Fibroblast of skin of abdomen (primary cell): ENCODE results near the gene PSAP.

Experiments used
- DNase-seq: peaks from one replicate; pipeline ENCODE4 v3.0.0-alpha.2; 2013

The PSAP gene

DNA sequence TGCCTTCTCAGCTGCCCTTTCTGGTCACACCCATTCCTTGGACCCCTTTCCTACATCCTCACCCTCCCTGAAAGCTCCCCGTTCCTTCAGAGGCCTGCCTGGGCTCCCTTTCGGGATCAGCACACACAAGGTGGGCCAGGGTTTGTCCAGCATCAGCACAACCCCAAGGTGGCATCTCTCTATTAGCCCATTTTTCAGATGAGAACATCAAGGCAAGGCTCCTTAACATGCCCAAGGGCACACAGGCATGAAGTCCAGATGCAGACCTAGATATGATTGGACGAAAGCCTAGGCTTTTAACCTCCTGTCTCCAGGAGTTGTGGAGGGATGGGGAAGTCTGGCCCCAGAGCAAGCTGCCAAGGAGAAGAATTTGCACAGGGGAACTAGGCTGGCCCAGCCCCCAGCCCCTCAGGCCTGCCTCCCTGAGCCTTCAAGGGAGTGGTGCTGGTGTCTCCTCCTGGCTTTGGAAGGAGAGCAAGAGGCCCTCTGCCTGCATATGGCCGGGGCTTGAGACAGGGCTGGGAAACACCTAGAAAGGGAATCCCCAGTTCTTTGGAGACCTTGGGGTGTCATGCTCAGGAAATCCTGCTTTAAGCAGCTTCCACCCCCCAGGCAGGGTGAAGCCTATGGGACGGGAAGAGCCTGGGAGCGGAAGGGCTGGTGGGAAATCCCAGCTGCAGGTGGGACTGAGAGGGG is 68.7 kb downstream of the PSAP start:
- DNase-seq = no peak

DNA sequence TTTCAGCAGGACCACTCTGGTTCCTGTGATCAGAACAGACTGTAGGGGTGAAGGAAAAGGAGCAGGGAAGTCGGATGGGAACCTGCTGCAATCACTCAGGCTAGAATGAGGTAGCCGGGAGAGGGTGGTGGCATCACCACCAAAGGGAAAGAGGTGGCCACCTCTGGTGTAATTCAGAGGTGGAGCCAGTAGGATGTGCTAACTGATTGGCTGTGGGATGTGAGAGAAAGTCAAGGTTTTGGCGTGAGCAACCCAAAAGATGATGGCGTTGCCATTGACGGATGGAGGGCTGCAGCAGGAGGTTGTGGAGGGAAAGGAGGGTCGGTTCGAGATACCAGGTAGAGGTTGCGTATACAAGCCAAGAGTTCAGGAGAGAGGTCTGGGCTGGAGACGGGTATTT is 70.3 kb downstream of the PSAP start:
- no peak for DNase-seq

DNA sequence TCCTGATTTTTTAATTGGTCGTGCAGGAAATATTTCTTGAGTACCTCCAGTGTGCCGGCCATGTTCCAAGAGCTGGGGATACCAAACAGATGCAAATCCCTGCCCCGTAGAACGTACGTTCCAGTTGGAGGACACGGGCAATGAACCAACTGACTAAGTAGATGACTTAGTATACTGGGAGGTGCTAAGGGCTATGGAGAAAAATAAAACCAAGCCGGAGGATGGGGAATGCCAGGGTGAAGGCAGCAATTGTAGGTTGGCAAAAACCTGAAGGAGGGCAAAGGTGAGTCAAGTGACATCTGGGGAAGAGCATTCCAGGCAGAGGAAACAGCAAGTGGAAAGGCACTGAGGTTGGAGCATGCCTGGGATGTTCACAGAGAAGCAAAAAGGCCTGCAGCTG is 70.9 kb downstream of the PSAP start:
- no peak for DNase-seq

DNA sequence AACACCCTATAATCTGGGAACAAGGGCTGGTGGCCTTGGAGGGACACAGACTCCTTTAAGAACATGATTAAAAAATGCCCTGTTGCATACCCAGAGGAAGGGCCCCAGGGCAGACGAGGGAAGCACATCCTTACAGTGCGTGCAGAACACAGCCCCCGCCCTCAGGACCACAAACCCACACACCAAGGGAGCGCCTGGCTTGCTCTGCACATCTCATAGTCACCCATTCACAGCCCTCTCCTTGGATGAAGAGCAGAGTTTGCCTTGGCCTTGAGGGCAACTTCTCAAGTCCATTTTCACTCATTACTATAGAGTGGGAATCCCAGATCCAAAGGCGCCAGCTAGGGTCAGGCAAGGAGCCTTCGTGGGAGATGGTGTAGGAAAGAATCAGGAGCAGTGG is 71.4 kb downstream of the PSAP start:
- DNase-seq = no peak

DNA sequence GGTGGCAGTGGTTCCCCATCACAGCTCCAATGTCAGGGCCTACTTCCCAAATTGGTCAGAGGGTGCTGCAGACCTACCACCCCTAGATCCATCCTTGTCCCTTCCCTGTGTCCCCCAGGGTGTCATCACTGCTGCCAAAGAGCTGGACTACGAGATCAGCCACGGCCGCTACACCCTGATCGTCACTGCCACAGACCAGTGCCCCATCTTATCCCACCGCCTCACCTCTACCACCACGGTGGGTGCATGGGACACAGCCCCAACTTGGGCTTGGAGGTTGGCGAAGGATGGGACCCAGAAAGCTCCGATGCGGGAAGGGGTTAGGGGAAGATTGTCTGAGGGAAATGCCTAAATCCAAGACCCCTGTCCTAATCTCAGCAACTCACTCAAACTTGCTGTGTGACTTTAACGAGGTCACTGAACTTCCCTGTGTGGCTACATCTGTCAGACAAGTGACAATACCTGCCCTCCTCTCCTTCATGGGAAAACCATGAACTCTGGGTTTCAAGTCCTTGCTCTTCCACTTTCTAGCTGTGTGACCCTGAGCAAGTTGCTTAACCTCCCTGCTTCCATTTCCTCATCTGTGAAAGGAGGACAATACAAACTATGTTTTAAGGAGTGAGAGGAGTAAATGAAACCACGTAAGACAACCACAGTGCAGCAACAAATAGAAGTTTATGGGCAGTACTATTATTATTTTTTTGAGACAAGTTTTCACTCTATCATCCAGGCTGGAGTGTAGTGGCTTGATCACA is 72.8 kb downstream of the PSAP start:
- DNase-seq = no peak

DNA sequence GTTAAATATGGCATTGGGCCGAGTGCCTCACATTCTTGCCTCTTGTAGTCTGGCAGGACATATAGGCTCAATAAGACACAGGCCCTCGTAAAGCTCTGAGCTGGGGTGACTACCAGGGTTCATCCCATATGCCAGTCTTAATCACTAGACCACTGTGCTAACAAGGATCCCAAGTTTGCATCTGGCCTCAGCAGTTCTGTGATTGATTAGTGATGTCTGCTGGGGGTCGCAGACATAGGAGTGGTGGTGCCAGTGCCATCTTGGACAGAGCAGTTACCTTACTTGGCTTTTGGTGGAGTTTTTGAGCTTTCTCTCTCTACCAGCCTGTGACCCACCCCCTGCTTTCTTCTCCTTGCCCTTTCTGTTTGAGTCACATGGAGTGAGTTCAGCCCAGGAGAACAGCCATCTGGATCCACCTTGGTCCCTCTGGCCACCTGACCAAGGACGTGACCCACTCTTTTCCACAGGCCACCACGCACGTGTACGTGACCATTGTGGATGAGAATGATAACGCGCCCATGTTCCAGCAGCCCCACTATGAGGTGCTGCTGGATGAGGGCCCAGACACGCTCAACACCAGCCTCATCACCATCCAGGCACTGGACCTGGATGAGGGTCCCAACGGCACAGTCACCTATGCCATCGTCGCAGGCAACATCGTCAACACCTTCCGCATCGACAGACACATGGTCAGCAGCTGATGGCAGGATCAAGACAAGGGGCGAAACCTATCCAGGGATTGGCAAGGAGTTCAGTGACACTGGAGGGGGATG is 73.7 kb downstream of the PSAP start:
- DNase-seq = no peak

DNA sequence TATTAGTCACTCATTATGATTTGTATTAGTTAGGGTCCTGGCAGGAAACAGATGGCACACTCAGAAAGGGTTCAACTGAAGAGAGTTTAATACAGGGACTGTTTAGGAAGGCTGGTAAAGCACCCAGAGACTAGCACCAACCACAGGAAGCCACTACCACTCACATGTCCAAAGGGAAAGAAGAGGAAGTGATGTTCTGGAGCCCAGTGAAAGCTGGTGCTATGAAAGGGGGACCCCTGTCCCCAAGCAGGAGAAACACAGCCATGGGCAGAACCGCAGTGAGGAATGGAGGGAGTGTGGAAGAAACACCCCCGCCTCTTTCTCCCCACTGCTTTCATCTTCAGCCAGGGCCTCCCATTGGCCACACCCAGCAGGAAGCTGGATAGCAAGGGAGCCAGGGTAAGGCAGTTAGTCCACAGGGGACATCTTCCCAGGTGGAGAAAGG is 74.5 kb downstream of the PSAP start:
- no peak for DNase-seq

DNA sequence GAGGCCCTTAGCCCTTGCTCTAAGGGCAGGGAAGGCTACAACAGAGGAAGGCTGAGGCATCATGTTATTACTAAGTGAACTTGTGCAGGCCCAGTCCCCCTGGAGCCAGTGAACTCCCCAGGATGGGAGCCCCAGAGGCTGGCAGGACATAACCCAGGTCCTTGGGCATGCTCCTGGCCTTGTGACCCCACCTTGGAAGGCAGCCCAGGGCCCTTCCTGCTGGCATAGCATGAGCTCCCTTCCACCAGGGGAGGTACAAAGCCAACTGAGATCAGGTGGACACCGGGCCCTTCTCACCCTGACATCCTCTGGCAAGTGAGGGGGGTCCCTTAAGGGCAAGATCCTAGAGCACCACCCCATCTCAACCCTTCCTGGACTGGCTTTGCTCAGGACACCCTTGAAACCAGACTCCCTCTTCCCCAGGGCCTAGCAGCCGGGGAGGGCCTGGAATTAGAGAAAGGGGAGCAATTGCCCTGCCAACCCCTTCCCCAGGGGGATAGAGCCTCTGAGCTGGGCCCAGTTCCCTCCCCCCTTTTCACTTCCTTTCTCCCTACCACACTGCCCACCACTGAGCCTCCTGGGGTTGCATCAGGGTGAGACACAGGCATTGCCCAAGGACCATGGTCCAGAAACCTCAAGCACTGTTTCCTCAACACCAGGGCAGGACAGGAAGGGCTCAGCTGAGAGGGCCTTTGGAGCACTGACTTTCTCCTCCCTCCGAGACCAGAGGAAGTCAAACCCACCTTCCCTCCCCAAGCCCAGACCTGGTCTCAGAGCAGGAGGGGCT is 75.9 kb downstream of the PSAP start:
- no peak for DNase-seq

DNA sequence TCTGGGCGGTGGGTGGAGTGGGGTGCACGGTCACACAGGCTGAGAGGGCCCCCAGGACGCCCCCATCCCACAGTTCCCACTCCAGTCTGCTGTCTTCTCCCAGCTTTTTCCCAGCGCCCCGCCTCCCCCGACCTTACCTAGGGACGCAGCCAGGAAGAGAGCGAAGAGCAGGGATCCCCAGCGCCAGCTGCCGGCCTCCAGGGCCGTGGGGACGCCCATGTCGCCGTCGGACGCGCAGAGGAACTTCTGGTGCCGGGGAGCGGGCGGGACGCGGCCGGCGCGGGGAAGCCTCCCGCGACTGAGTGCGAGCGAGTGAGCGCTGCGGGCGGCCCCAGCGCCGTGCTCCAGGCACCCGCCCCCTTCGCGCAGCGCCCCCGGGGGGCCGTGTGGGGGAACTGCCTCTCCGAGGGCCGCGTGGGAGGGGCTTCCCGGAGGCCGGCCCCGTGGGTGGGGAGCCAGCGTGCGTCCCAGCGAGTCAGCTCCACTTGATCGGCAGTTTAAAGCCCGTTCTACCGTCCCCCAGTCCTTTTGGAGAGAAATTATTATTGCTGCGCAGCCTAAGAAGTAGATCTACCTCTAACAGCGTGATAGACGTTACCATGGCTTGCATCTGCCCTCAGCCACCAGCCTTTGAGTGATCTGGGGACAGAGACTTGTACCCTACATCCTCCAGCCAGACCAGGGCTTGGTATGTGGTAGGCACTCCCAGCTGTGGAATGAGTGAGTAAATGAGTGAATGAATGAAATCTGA is 77.7 kb downstream of the PSAP start, which contains the start of gene VSIR:
Gene VSIR (minus strand): TSS at position 300 of the 751 bp plus-strand sequence. CDS start 81 bp downstream, at position 219.
- peak; percentile 68 for DNase-seq

DNA sequence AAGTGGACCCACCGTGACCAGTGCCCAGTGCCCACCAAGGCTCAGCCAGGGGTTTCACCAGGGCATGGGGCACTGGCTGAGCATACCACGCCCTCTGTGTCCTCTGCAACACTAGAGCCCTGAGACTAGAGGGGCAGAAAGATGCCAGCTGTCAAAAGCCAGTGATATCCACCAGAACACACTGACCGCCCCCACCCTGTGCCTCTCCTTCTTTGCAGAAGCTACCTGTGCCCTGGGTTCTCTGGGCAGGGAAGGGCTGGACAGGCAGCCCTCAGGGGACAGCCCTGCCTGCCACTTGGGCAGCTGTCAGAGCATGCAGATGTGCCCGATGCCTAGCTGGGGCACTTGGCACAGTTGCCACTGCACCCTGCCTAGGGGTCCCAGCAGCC is 78.2 kb downstream of the PSAP start:
- DNase-seq = no peak

DNA sequence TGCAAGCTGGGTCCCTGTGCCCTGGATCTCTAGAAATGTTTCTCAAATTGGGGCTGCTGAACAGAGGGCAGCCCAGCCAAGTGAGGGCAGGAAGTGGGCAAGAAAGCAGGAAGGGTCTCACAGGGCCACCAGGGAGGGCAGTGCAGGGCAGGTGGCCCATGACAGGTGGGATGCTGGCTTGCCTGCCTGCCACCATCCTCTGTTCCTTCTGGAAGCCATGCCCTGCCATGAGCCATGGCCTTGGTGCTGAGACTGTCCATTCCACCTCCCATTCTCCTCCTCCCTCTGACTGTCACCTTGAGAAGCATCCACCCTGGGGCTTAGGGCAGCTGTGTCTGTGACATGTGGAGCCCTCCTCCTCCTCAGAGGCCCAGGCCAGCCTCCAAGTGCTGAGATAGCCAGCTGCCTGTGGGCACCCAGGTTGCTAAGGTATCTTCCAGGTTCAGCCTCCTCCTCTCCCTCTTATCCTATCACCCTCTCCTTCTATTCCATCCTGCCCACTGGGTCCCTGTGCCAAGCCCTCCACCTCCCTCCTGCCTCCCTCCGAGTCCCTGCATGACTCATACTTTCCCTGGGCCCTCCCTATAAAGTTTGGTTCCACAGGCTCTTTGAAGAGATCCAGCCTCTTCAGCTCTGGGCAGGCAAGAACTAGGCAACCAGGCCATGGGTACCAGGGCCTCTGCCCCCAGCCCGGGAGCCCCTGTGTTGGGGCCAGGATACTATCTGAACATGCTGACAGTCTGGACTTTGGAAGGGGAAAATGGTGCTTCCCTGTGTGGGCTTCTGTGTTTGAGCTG is 79.0 kb downstream of the PSAP start:
- peak; percentile 55 for DNase-seq

DNA sequence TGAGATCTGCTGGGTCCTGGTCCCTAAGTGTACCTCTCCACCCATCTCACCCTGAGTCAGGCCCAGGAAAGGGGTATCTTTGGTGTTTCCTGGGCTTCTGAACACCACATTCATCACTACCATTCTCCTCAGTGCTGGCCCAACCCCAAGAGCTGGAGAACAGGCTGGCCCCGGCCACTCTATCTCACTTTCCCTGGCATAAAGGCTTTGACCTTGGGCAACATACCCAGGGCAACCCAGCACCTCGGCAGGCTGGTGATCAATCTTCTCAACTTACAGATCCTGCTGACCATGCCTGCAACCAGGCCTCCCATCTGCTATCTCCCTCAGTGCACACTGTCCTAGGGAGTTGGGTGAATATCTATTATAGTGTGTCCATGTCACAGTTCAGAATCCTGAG is 79.8 kb downstream of the PSAP start:
- DNase-seq = no peak

DNA sequence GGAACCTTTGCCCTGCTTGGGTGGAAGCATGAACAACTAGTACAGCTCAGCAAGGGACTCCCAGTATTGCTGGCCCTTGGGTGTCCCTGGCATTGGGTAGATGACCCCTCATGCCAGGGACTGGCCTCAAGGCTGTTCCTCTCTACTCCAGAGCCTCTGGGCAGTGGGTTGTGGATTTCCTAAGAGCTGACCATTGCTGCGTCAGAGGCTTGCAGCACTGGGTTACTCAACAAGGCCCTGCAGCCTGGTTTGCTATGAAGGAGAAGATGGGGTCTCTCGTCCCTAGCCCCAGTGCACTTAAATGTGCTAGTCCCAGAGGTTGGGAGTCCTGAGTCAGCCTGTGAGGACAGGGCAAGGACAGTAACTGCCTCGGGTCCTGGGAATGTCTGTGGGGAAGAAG is 80.3 kb downstream of the PSAP start:
- DNase-seq = no peak

DNA sequence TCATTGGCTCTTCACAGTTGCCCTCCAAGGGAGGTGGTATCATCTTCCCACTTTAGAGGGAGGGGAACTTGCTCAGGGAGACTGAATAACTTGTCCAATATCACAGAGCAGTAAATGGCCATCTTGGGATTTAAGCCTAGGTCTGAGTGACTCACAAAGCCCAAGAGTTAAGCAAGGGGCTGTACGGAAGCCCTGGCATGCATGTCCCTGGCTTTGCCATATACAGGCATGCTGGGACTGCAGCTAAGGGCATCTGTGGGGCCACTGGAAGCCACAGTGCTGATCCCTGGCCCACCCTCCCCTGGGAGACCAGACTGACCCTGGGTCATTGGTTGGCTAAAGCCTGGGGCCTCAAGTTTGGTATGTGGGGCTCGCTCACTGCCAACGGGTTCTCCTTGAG is 80.8 kb downstream of the PSAP start:
- DNase-seq = no peak

DNA sequence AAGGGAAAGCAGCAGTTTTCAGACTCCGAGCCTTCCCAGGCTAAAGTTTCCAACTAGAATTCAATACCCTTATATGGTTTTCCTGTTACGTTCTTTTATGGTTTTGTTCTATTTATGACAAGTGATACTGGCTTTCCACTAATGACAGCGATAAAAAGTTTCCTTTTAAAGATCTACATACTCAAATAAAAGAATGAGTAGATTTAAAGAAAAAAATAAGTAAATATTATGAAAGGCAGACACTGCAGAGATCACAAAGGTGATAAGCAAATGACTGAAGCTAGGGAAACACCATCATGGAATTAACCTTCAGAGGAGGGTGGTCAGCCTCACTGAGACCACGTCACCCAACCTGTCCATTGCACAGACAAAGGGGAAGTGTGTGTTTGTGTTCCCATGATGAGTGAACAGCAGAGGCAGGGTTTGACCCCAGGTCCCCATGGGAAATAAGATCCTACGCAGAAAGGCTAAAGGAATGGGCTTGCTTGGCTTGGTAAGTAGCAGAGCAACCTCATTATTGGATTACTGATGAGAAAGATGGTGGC is 81.7 kb downstream of the PSAP start:
- no peak for DNase-seq

DNA sequence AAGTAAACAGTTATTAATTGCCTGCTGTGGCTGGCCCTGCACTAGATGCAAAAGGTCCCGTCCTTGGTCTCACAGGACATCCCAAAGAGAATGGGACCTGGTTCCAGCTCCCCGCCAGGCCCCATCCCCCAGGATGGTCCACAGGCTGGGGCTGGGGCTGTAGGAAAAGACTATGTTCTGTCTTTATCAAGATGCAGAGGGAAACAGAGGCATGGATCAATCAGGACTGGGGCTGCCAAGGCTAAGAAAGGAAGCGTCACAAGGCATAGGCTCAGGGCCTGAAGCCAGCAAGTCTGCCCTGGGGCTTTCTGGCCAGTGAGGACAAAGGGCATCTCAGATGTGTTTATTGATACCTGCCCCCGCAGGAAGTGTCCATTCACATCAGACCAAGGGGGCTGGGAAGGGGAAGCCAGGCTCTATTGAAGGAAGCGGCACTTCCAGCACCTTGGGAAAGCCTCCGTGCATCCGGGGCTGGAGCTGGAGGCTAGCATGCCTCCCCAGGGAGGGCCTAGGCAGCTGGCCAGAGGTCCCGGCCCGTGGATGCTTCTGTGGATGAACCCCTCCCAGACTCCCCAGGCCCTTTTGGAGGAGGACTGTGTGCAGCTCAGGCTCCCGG is 83.5 kb downstream of the PSAP start:
- DNase-seq = no peak

DNA sequence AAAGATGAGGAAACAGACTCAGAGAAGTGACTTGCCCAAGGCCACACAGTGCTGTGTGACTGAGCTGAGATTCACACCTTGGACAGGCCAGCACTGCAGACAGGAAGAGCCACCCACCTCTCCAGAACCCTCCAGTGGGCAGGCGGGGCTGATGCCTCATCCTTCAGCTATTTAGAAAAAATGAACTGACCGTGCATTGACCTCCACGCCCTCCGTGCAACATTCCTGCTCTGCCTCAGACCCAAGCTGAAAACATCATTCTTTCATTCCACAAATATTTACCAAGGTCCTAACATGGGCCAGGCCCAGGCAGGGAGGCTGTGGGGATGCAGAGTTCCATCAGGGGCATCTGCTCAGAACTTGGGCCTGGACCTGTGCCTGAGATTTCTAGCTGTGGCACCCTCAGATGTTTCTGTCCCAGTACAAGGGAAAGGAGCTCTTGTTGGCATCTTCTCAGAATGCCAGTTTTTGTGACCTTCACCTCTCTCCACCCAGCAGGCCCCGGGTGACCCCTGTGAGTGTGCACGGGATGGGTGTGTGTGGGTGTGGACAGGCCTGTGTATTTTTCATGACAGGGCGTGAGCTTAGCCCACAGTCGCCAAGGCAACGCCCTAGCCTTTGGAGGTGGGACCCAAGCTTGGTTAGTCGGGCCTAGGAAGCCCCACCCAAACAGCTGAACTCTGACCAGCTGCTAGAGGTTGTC is 84.2 kb downstream of the PSAP start:
- peak; percentile 93 for DNase-seq
